ENCODE measurements around the gene KRTAP10-3.

KRTAP10-3 gene

DNA sequence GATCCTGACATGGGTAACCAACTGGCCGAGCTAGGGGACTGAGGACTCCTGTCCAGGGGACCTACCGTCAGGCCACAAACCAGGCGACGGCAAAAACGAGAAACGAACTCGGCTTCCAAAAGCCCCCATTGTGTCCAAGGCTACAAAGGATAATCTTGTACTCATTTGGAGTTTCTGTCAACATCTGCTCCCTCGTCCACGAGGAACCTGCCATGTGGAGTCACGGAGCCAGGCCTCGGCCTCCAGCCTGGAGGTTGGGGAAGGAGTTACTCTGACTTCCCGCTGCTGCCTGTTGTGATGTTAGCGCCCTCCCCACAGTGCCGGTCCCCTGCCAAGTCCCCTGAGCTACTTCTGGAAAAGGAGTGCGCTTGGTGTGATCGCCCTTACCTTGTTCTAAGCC is 25.9 kb downstream of the KRTAP10-3 start:
- H3K4me3 ChIP-seq (ENCODE audit: low read length): no peak overlapping the region
- TF ChIP-seq, protein P1, sequence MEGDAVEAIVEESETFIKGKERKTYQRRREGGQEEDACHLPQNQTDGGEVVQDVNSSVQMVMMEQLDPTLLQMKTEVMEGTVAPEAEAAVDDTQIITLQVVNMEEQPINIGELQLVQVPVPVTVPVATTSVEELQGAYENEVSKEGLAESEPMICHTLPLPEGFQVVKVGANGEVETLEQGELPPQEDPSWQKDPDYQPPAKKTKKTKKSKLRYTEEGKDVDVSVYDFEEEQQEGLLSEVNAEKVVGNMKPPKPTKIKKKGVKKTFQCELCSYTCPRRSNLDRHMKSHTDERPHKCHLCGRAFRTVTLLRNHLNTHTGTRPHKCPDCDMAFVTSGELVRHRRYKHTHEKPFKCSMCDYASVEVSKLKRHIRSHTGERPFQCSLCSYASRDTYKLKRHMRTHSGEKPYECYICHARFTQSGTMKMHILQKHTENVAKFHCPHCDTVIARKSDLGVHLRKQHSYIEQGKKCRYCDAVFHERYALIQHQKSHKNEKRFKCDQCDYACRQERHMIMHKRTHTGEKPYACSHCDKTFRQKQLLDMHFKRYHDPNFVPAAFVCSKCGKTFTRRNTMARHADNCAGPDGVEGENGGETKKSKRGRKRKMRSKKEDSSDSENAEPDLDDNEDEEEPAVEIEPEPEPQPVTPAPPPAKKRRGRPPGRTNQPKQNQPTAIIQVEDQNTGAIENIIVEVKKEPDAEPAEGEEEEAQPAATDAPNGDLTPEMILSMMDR (conservative IDR thresholded peaks at IDR 0.05; ENCODE audit: low read depth, low read length): no peak
- no peak for DNase-seq (ENCODE audit: low read depth)

GRCh38 chr21:44531606-44532564 is 26.7 kb downstream of the KRTAP10-3 start:
- no peak overlapping the region for H3K4me3 ChIP-seq (ENCODE audit: low read length)
- TF ChIP-seq, protein P1 (conservative IDR thresholded peaks at IDR 0.05; ENCODE audit: low read depth, low read length): no peak
- DNase-seq (ENCODE audit: low read depth): no peak

DNA sequence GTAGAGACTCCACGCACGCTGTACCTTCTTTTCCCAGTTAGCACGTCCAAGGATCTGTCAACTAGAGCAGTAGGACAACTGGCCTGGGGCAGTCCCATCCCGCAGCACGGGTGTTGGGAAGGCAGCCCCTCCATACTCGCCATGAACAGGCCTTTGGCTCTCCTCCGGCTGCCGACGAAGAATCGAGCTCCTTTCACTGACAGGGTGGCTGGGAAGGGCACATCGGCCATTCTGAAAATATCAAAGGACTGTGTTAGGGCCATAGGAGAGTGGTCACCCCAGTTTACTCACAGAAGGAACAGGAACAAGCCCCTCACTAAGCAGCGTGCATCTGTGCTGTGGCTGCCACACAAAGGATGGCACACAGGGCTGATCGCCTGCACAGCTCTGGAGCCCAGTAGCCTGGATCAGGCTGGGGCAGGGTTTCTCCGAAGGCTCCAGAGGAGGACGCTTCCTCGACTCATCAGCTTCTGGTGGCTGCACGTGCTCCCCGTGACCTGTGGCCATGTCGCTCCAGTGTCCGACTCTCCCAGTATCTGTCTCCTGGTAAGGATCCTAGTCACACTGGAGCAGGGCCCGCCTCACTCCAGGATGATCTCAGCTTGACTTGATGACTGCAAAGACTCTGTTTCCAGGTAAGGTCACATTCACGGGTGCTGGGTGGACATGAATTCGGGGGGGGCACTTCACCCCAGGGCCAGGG is 27.5 kb downstream of the KRTAP10-3 start:
- TF ChIP-seq, protein P1 (conservative IDR thresholded peaks at IDR 0.05; ENCODE audit: low read depth, low read length): no peak
- no peak overlapping the region for H3K4me3 ChIP-seq (ENCODE audit: low read length)
- DNase-seq (ENCODE audit: low read depth): no peak

- H3K4me3 ChIP-seq (ENCODE audit: low read length): no peak overlapping the region
- no peak for DNase-seq (ENCODE audit: low read depth)
- TF ChIP-seq, protein P1 (conservative IDR thresholded peaks at IDR 0.05; ENCODE audit: low read depth, low read length): no peak
These were observed 28.2 kb downstream of the KRTAP10-3 start for GRCh38 chr21:44530221-44530902.

DNA sequence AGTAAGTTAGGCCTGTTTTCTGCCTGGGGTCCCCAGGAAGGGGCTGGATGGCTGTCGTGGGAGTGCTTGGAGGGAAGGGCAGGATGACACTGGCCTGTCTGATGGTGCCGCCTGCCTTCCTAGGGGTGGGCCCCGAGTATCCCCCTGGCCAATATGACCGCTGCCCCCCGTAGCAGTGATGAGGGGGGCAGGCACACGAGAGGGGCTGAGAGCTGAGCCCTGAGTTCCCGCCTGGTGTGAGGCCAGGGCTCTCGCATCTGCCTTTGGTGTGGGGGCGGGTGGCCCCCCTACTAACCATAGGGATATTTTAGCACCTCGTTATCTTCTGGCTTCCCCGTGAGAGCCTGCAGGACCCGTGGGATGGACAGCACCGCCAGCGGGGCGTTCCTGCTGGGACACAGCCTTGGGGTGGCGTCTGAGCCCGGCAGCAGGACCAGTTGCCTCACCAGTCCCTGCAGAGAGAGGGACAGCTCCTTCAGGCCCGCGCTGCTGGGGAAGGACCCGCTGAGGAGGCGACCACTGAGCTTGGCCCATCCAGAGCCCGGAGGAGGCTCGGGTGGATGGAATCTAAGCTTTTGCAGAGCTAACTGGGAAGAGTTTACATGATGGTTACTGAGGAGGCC is 29.0 kb downstream of the KRTAP10-3 start:
- no peak overlapping the region for H3K4me3 ChIP-seq (ENCODE audit: low read length)
- DNase-seq (ENCODE audit: low read depth): no peak
- TF ChIP-seq, protein P1 (conservative IDR thresholded peaks at IDR 0.05; ENCODE audit: low read depth, low read length): no peak

GRCh38 chr21:44529011-44529421 is 29.6 kb downstream of the KRTAP10-3 start:
- TF ChIP-seq, protein P1 (conservative IDR thresholded peaks at IDR 0.05; ENCODE audit: low read depth, low read length): no peak
- no peak for DNase-seq (ENCODE audit: low read depth)
- H3K4me3 ChIP-seq (ENCODE audit: low read length): no peak overlapping the region

All from retinal pigment epithelial cell (primary cell).